NB4 (cell line): ENCODE measurements around the gene KLHL10.

Experiments
- MYC ChIP-seq: IDR thresholded peaks from 2 replicates; pipeline ENCODE4 v1.6.1; 2011; ENCODE audit warnings: low read depth, low read length
- POLR2A ChIP-seq: IDR thresholded peaks from 2 replicates; pipeline ENCODE4 v1.6.1; 2011; ENCODE audit warnings: mild to moderate bottlenecking; ENCODE audit not compliant: insufficient read length; ENCODE audit errors: extremely low read depth
- TF ChIP-seq, protein P1 (sequence below): IDR thresholded peaks from one replicate; pipeline ENCODE4 v1.5.1; 2012; ENCODE audit warnings: low read depth, low read length

- no peak for TF ChIP-seq POLR2A
- TF ChIP-seq, protein P1, sequence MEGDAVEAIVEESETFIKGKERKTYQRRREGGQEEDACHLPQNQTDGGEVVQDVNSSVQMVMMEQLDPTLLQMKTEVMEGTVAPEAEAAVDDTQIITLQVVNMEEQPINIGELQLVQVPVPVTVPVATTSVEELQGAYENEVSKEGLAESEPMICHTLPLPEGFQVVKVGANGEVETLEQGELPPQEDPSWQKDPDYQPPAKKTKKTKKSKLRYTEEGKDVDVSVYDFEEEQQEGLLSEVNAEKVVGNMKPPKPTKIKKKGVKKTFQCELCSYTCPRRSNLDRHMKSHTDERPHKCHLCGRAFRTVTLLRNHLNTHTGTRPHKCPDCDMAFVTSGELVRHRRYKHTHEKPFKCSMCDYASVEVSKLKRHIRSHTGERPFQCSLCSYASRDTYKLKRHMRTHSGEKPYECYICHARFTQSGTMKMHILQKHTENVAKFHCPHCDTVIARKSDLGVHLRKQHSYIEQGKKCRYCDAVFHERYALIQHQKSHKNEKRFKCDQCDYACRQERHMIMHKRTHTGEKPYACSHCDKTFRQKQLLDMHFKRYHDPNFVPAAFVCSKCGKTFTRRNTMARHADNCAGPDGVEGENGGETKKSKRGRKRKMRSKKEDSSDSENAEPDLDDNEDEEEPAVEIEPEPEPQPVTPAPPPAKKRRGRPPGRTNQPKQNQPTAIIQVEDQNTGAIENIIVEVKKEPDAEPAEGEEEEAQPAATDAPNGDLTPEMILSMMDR: no peak
- no peak for TF ChIP-seq MYC
Observed at GRCh38 chr17:41848788-41849187, 11.2 kb downstream of the KLHL10 start.
